Measurements from ENCODE around the gene CD44. TPM values are rescaled to one million over a fixed set of nuclear protein-coding genes. Genes with fewer than 3 reads are reported as not detected.

Gene CD44
- total RNA-seq, 3 donors from 2014 or later, result 105 to 154 (median 136) TPM

DNA sequence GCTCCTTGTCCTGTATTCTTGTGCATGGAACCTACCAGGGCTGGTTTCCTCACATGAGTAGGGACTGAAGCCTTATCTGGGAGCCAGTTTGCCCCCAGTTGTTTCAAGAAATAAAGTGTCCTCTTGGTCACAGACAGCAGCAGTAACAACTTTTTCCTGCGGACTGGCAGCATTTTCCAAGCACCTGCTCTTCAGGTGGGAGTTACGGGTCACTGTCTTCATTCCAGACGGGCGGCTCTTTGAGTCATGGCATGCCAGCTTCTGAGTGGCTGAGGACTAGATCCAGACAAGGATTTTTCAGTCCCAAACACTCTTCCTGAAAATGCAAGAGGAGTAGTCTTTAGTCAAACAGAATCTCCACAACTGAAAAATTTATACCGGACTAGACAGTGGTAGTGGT lies 2.7 kb upstream of the CD44 start:
- no peaks in the 10 kb centered on the region for H3K36me3 ChIP-seq (ENCODE audit: low read depth)
- DNase-seq (no peak), ATAC-seq (no peak)
- peaks cover 13% of the 10 kb centered on the region for H3K4me1 ChIP-seq (ENCODE audit: low read depth)
- no peak overlapping the region for H3K4me3 ChIP-seq
- intact Hi-C loops (cut with DNase I, micrococcal nuclease), result no loop called here
- no peaks in the 10 kb centered on the region for H3K9me3 ChIP-seq
- TF ChIP-seq, protein P1, sequence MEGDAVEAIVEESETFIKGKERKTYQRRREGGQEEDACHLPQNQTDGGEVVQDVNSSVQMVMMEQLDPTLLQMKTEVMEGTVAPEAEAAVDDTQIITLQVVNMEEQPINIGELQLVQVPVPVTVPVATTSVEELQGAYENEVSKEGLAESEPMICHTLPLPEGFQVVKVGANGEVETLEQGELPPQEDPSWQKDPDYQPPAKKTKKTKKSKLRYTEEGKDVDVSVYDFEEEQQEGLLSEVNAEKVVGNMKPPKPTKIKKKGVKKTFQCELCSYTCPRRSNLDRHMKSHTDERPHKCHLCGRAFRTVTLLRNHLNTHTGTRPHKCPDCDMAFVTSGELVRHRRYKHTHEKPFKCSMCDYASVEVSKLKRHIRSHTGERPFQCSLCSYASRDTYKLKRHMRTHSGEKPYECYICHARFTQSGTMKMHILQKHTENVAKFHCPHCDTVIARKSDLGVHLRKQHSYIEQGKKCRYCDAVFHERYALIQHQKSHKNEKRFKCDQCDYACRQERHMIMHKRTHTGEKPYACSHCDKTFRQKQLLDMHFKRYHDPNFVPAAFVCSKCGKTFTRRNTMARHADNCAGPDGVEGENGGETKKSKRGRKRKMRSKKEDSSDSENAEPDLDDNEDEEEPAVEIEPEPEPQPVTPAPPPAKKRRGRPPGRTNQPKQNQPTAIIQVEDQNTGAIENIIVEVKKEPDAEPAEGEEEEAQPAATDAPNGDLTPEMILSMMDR (IDR thresholded peaks at IDR 0.05), result no peak

DNA sequence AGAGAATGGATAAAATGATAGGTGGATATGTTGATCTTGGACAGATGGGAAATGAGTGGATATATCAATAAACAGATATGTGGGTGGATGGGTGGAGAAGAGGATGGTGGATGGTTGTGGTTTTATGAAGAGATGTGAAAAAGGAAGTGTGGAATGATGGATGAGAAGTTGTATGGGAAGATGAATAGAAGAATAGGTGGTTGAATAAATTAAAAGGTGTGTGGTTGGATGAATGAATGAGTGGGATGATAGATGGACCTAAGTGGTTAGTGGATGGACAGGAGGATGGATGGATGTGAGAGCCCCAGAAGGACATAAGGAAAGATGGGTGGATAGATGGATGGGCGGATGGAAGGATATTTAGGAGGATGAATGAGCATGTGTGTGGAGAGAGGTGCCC lies 913 bp upstream of the CD44 start:
- ATAC-seq, result no peak
- Histone ChIP-seq H3K4me1 (ENCODE audit: low read depth) (peaks cover 19% of the 10 kb centered on the region), H3K4me3 (no peak overlapping the region), H3K9me3 (no peaks in the 10 kb centered on the region), H3K36me3 (ENCODE audit: low read depth) (no peaks in the 10 kb centered on the region)
- intact Hi-C loops (cut with DNase I, micrococcal nuclease), result no loop called here
- TF ChIP-seq, protein P1 (IDR thresholded peaks at IDR 0.05), result no peak
- DNase-seq, result no peak

DNA sequence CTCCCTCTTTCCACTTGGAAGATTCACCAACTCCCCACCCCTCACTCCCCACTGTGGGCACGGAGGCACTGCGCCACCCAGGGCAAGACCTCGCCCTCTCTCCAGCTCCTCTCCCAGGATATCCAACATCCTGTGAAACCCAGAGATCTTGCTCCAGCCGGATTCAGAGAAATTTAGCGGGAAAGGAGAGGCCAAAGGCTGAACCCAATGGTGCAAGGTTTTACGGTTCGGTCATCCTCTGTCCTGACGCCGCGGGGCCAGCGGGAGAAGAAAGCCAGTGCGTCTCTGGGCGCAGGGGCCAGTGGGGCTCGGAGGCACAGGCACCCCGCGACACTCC lies 397 bp upstream of the CD44 start:
- H3K4me3 ChIP-seq, result peak overlapping the region; percentile 48
- no peaks in the 10 kb centered on the region for H3K36me3 ChIP-seq (ENCODE audit: low read depth)
- intact Hi-C loops (cut with DNase I, micrococcal nuclease), result no loop called here
- DNase-seq (no peak), ATAC-seq (peak; percentile 5)
- no peaks in the 10 kb centered on the region for H3K9me3 ChIP-seq
- peaks cover 21% of the 10 kb centered on the region for H3K4me1 ChIP-seq (ENCODE audit: low read depth)
- TF ChIP-seq, protein P1 (IDR thresholded peaks at IDR 0.05), result no peak

DNA sequence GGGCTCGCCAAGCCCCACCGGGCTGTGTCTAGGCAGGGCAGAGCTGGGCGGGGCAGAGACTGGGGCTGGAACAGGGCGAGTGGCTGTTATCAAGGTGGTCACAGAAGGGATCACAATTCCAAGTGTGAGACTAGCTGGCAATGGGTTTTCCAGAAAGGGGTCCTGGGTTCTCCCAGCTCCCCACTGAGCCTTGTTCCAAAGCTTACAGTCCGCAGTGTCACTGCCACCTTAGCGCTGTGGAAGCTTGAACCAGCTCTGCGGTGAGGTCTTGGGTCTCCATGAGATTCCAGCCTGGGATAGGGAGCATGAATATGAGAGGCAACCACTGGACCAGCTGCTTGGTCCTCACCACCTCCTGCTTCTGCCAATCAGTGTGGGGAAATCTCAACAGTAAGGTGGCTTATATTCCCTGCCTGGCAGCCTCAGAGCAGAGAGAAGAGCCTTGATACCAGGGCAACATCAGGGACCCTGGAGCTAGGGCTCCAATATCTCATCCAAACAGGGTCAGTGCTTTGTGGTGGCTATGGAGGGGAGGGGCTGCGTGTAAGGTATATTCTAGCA lies 831 bp downstream of the CD44 start:
- ATAC-seq, result peak; percentile 16
- peak overlapping the region; percentile 48 for H3K4me3 ChIP-seq
- H3K9me3 ChIP-seq, result no peaks in the 10 kb centered on the region
- H3K4me1 ChIP-seq (ENCODE audit: low read depth), result peaks cover 27% of the 10 kb centered on the region
- intact Hi-C loops (cut with DNase I, micrococcal nuclease), result no loop called here
- TF ChIP-seq, protein P1 (IDR thresholded peaks at IDR 0.05), result no peak
- H3K36me3 ChIP-seq (ENCODE audit: low read depth), result no peaks in the 10 kb centered on the region
- DNase-seq, result no peak

DNA sequence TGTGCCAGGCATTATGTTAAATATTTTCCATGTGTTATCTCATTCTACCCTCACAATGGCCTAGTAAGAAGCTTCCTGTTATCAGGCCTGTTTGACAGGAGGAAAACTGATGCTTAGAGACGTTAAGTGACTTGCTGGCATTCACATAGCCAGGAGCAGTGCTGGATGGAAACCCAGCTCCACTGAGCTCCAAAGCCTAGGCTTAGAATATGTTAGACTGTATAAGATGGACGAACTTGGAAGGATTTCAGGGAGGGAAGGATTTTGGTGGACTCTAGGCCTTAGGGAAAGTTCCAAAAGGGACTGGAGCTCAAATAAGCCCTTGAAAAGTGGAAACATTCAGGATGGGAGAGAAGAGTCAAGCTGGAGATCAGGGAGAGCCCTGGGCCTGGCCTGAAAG lies 2.1 kb downstream of the CD44 start:
- no peak for ATAC-seq
- peaks cover 27% of the 10 kb centered on the region for H3K4me1 ChIP-seq (ENCODE audit: low read depth)
- intact Hi-C loops (cut with DNase I, micrococcal nuclease), result no loop called here

More for the DNA sequence above, 2.1 kb downstream of the CD44 start:
- TF ChIP-seq, protein P1 (IDR thresholded peaks at IDR 0.05), result no peak
- Histone ChIP-seq H3K4me3 (no peak overlapping the region), H3K9me3 (no peaks in the 10 kb centered on the region), H3K36me3 (ENCODE audit: low read depth) (no peaks in the 10 kb centered on the region)
- no peak for DNase-seq

Data from mucosa of descending colon (tissue), 3 donors.